DOHH2 (cell line): ENCODE data around the gene SMPD3.

ENCODE experiments used
- EZH2phosphoT487 ChIP-seq: fragments of 200-600 bp; sonication (generic); IDR thresholded peaks from 2 replicates; pipeline ENCODE4 v1.6.1; 2017; ENCODE audit warnings: borderline replicate concordance, mild to moderate bottlenecking, antibody characterized with exemption, low read length, moderate library complexity, mixed read lengths
- TF ChIP-seq, protein P1 (sequence below): fragments of 200-600 bp; sonication (generic); IDR thresholded peaks from one replicate; pipeline ENCODE4 v1.5.1; 2014; ENCODE audit warnings: antibody characterized with exemption, mild to moderate bottlenecking, low read depth, low read length; ENCODE audit not compliant: poor library complexity, severe bottlenecking

DNA sequence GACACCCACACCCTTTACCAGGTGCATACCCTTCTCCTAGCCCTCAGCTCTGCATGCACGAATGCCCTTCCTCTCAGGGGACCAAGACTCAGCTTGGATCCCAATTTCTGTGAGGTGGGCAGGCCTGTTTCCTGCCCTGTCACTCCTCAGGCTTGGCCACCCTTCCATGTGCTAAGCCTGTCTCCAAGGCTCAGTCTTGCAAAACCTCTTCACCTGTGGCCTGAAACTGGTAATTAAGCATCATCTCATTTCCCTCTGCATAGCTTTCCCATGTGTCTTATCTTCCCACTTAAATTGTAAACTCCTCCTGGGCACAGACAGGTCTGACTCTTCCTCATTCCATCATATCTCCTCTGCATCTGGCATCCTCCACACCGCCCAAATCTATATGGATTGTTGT lies 31.0 kb upstream of the SMPD3 start:
- TF ChIP-seq, protein P1, sequence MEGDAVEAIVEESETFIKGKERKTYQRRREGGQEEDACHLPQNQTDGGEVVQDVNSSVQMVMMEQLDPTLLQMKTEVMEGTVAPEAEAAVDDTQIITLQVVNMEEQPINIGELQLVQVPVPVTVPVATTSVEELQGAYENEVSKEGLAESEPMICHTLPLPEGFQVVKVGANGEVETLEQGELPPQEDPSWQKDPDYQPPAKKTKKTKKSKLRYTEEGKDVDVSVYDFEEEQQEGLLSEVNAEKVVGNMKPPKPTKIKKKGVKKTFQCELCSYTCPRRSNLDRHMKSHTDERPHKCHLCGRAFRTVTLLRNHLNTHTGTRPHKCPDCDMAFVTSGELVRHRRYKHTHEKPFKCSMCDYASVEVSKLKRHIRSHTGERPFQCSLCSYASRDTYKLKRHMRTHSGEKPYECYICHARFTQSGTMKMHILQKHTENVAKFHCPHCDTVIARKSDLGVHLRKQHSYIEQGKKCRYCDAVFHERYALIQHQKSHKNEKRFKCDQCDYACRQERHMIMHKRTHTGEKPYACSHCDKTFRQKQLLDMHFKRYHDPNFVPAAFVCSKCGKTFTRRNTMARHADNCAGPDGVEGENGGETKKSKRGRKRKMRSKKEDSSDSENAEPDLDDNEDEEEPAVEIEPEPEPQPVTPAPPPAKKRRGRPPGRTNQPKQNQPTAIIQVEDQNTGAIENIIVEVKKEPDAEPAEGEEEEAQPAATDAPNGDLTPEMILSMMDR = no peak
- TF ChIP-seq EZH2phosphoT487 = no peak
